Ovary (tissue), 9 donors: ENCODE data around the gene RCE1. TPM values are rescaled to one million over a fixed set of nuclear protein-coding genes. Genes with fewer than 3 reads are reported as not detected.

Experiments used
- DNase-seq, 5 donors: peaks; one replicate each; pipeline ENCODE4 v3.0.0-alpha.2; 2019 to 2020
- H3K27ac ChIP-seq, 2 donors: fragments of 200-600 bp; one replicate each; pipeline versions ENCODE4 v1.5.1 to v1.8.0; 2019 to 2022
- H3K27me3 ChIP-seq: fragments of 200-600 bp; one replicate; pipeline ENCODE4 v1.8.0; 2022
- H3K36me3 ChIP-seq: fragments of 200-600 bp; sonication (generic); one replicate; pipeline ENCODE4 v1.5.1; 2019
- H3K4me1 ChIP-seq: one replicate; pipeline ENCODE4 v1.8.1; 2013; ENCODE audit warnings: mild to moderate bottlenecking, moderate library complexity; ENCODE audit not compliant: insufficient read depth
- H3K4me3 ChIP-seq: fragments of 200-600 bp; sonication (generic); one replicate; pipeline ENCODE4 v1.5.1; 2017
- H3K9me3 ChIP-seq, 2 donors: fragments of 200-600 bp in 1 of 2; sonication (generic) in 1 of 2; one replicate each; pipeline versions ENCODE4 v1.5.1 to v1.8.1; 2013 to 2019; ENCODE audit warnings: mild to moderate bottlenecking in 1 of 2, moderate library complexity in 1 of 2
- CTCF ChIP-seq, 3 donors: fragments of 450-650 bp in 2 of 3; fragments of 200-600 bp in 1 of 3; IDR thresholded peaks; one replicate each; pipeline versions ENCODE4 v1.5.1 to v1.8.0; 2016 to 2022; ENCODE audit warnings: antibody characterized with exemption in 3 of 3, mild to moderate bottlenecking in 1 of 3
- EP300 ChIP-seq: sonication (generic); formaldehyde crosslinking; IDR thresholded peaks from one replicate; pipeline ENCODE4 v1.6.1; 2017; ENCODE audit warnings: antibody characterized with exemption
- POLR2A ChIP-seq: fragments of 450-650 bp; IDR thresholded peaks from one replicate; pipeline ENCODE4 v1.6.1; 2017; ENCODE audit warnings: antibody characterized with exemption, mild to moderate bottlenecking, moderate library complexity
- WGBS, 3 donors: extraction: QIAGEN DNeasy Blood & Tissue Kit in 1 of 3; methylation state at CpG; one replicate each; pipeline versions ENCODE4 v1.1.5 to v1.1.7; 2013 to 2017; 5-methylcytosine and 5-hydroxymethylcytosine counted together
- intact Hi-C, 4 donors: fragments of 100-400 bp; cut with DNase I; formaldehyde crosslinking; loops; one replicate each; pipeline versions ENCODE4 v1.11.0 to v1.15.1; 2022 to 2023
- polyA plus RNA-seq, 2 donors: library from polyadenylated mRNA; stranded (reverse); fragments of 200-250 nt in 1 of 2; fragments of 350-450 nt in 1 of 2; fragmentation: Illumina TruSeq in 1 of 2; extraction: RNeasy Lipid Tissue Mini Kit (QIAGEN cat#74804) in 1 of 2; gene quantifications; one replicate each; pipeline ENCODE4 v1.2.3, GENCODE V29; 2013 to 2014
- total RNA-seq, 7 donors: library from RNA; depleted of rRNA in 2 of 7; stranded (reverse); fragments of >200 nt in 2 of 7; fragmentation: NEBNext Ultra II Directional in 3 of 7; extraction: Animal tissue kit (Norgen Biotek cat#: 25700) in 3 of 7; gene quantifications; one replicate each; pipeline versions ENCODE4 v1.1.0 to v1.2.4, GENCODE V29; 2016 to 2023
- donor health status: DM: no; HTN: no; CAD: no; lungs with moderate emphysema.
- donor health status: DM: no; HTN: no; CAD: no.
- donor health status: Bipolar disorder and iron deficiency.
- donor health status: DM: yes; HTN: yes; CAD: no.
- donor health status: DM: no; HTN: no; CAD: no.
- donor health status: DM: yes; HTN: yes; CAD: no.

The RCE1 gene
- total and polyA plus RNA-seq, 9 donors = 7.0 to 31.1 (median 17.2) TPM

DNA sequence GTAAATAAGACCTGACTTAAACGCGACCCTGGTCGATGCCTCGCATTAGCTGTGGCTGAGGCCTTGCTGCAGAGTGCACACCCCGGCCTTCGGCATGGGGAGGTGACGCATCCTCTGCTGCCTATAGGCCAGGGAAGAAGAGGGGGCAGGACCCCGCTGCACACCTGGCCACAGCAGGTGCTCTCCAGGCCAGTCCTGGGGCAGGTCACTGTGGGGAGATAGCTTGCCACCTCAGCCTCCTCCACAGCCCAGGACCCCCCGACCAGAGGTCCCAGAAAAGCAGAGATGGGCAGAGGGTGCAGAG, 26.3 kb downstream of the RCE1 start:
- no peaks in the 10 kb centered on the region for H3K9me3 ChIP-seq
- intact Hi-C loops = no loop called here
- TF ChIP-seq CTCF (IDR thresholded peaks at IDR 0.05) (no peak), POLR2A (no peak), EP300 (no peak)
- H3K27me3 ChIP-seq = no peaks in the 10 kb centered on the region
- WGBS, 3 donors = 90 to 95% (median 91%) methylated on average over 9 of the region's 9 CpGs
- H3K36me3 ChIP-seq = no peaks in the 10 kb centered on the region
- no peaks in the 10 kb centered on the region for H3K4me1 ChIP-seq
- H3K4me3 ChIP-seq = no peak overlapping the region
- H3K27ac ChIP-seq = no peak overlapping the region
- no peak for DNase-seq

- no peak overlapping the region for H3K27ac ChIP-seq
- no peak for DNase-seq
- intact Hi-C loops = no loop called here
- no peaks in the 10 kb centered on the region for H3K4me1 ChIP-seq
- H3K4me3 ChIP-seq = no peak overlapping the region
- no peaks in the 10 kb centered on the region for H3K9me3 ChIP-seq
- H3K27me3 ChIP-seq = no peaks in the 10 kb centered on the region
- no peak for TF ChIP-seq EP300
- no peak for TF ChIP-seq CTCF (IDR thresholded peaks at IDR 0.05)
- TF ChIP-seq POLR2A = no peak
- 95 to 96% (median 96%) methylated on average over 11 to 16 of the region's 16 CpGs for WGBS, 3 donors
- no peaks in the 10 kb centered on the region for H3K36me3 ChIP-seq
Measured at GRCh38 chr11:66870131-66870530, 26.9 kb downstream of the RCE1 start.

DNA sequence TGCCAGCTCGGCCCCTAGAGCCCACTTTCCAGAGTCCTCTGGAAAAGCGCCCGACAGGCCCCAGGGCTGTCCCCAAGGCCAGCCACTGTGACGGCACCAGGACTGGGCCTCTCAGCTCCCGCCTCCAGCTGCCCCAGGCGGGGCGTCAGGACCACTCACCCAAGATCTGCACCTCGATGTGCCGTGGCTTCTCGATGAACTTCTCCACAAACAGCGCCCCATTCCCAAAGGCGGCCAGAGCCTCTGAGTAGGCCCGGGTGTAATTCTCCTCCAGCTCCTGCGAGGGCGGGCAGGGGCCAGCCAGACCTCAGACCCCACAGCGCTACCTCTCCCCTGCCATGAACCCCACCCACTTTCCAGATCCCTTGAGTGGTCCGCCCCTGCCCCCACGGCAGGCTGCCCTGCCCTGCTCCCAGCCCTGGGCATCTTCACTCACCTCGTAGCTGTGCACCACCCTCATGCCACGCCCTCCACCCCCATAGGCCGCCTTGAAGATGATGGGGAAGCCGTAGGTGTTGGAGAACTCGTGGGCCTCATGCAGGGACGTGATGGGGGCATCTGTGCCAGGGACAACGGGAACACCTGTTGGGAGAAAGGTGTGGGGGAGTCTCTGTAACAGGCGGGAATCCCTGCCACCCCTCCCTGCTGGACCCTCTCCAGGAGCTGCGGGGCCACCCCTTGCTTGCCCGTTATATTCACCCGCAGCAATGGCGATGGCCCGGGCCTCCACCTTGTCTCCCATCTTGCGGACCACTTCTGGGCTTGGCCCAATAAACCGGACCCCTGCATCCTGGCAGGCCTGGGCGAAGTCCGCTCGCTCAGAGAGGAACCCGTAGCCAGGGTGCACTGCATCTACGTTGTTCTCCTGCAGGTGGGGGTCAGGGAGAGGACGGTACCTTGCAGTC, 27.6 kb downstream of the RCE1 start:
- Histone ChIP-seq H3K9me3 (no peaks in the 10 kb centered on the region), H3K4me1 (no peaks in the 10 kb centered on the region), H3K27ac (no peak overlapping the region), H3K27me3 (no peaks in the 10 kb centered on the region), H3K4me3 (no peak overlapping the region), H3K36me3 (no peaks in the 10 kb centered on the region)
- DNase-seq = no peak
- WGBS, 3 donors = 91 to 92% (median 92%) methylated on average over 39 of the region's 39 CpGs
- intact Hi-C loops = no loop called here
- no peak for TF ChIP-seq CTCF (IDR thresholded peaks at IDR 0.05)
- TF ChIP-seq POLR2A = no peak
- no peak for TF ChIP-seq EP300

DNA sequence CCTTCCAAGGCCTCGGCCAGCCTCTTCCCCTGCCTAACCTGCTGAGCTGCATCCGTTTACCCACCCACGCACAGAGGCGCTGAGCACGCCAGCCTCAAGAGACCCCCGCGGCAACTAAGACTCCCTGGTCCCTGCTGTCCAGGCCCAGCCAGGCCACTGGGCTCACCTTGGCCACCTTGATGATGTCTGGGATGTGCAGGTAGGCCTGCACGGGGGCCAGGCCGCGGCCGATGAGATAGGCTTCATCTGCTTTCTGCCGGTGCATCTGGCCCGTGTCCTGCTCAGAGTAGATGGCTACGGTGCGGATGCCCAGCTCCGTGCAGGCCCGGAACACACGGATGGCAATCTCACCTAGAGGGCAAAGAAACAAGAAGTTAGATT, 28.3 kb downstream of the RCE1 start:
- Histone ChIP-seq H3K4me1 (no peaks in the 10 kb centered on the region), H3K4me3 (no peak overlapping the region), H3K9me3 (no peaks in the 10 kb centered on the region), H3K36me3 (no peaks in the 10 kb centered on the region), H3K27ac (no peak overlapping the region), H3K27me3 (no peaks in the 10 kb centered on the region)
- no peak for TF ChIP-seq EP300
- TF ChIP-seq CTCF (IDR thresholded peaks at IDR 0.05) = no peak
- TF ChIP-seq POLR2A = no peak
- WGBS, 3 donors = 94 to 97% (median 94%) methylated on average over 18 of the region's 18 CpGs
- DNase-seq = no peak
- intact Hi-C loops = no loop called here
